Measurements from ENCODE around the gene QTRT2. TPM values are rescaled to one million over a fixed set of nuclear protein-coding genes. Genes with fewer than 3 reads are reported as not detected.

QTRT2 gene
- total and polyA plus RNA-seq, 2 of the 8 experiments (the other 6 are each of a cell fraction or from before 2014, with no cell fraction given): 13.3 to 54.5 TPM

- Histone ChIP-seq H2AFZ (ENCODE audit: low read length) (no peak overlapping the region), H3K23me2 (ENCODE audit: low read depth, low read length) (no peaks in the 10 kb centered on the region), H3K36me3 (ENCODE audit: control insufficient read depth in 2 of 4, insufficient read depth in 4 of 4, low read length in 3 of 4) (no peaks in the 10 kb centered on the region), H3K18ac (ENCODE audit: extremely low read depth, low read length) (no peak overlapping the region), H3K79me2 (ENCODE audit: control insufficient read depth in 1 of 2, insufficient read depth in 2 of 2, low read length in 2 of 2) (no peaks in the 10 kb centered on the region), H3K4me2 (ENCODE audit: insufficient read depth in 1 of 2, low read depth in 2 of 2, low read length in 2 of 2) (no peak overlapping the region), H3K14ac (ENCODE audit: insufficient read length) (no peak overlapping the region), H3K56ac (replicated peaks; ENCODE audit: insufficient read length, low read depth, low read length) (no peak overlapping the region), H2BK20ac (ENCODE audit: low read length) (no peak overlapping the region), H2BK120ac (replicated peaks; ENCODE audit: low read depth, low read length) (no peak overlapping the region), H4K91ac (replicated peaks; ENCODE audit: insufficient read length, low read length) (no peak overlapping the region), H3K9me3 (ENCODE audit: insufficient read depth in 2 of 2, low read depth in 1 of 2, low read length in 1 of 2) (no peaks in the 10 kb centered on the region), H2BK12ac (ENCODE audit: low read depth, low read length) (no peak overlapping the region), H3K9ac (replicated peaks in 1 of 4; ENCODE audit: extremely low read depth in 1 of 4, low read depth in 3 of 4, low read length in 3 of 4) (no peak overlapping the region), H3K4ac (replicated peaks; ENCODE audit: insufficient read length, low read depth, low read length) (no peak overlapping the region), H2AK5ac (ENCODE audit: low read depth, low read length) (no peak overlapping the region), H3K4me3 (ENCODE audit: extremely low read depth in 1 of 4, insufficient read depth in 2 of 4, low read depth in 3 of 4, low read length in 4 of 4) (no peak overlapping the region), H4K20me1 (replicated peaks in 1 of 2; ENCODE audit: control insufficient read depth in 1 of 2, insufficient read depth in 2 of 2, low read length in 2 of 2) (no peaks in the 10 kb centered on the region), H3K23ac (ENCODE audit: insufficient read length) (no peak overlapping the region), H3K4me1 (replicated peaks in 1 of 4; ENCODE audit: control insufficient read depth in 3 of 4, insufficient read depth in 4 of 4, low read length in 3 of 4) (no peaks in the 10 kb centered on the region), H3K27me3 (replicated peaks in 1 of 4; ENCODE audit: control insufficient read depth in 3 of 4, extremely low read depth in 1 of 4, insufficient read depth in 3 of 4, low read length in 3 of 4) (no peaks in the 10 kb centered on the region), H2BK15ac (ENCODE audit: low read length) (no peak overlapping the region), H4K8ac (ENCODE audit: extremely low read depth, insufficient read depth, low read length) (no peak overlapping the region), H3K79me1 (ENCODE audit: low read depth, low read length) (no peaks in the 10 kb centered on the region), H4K5ac (ENCODE audit: insufficient read length, low read depth, low read length) (no peak overlapping the region), H2BK5ac (ENCODE audit: low read depth, low read length) (no peak overlapping the region), H3K27ac (ENCODE audit: low read depth, low read length) (no peak overlapping the region)
- WGBS, 2 experiments (ENCODE audit: extremely low coverage in 1 of 2, insufficient coverage in 1 of 2, insufficient read length in 1 of 2, insufficient replicate concordance in 2 of 2, low coverage in 1 of 2, low lambda C conversion rate in 2 of 2, missing lambda C conversion rate in 1 of 2): 86% methylated on average over 2 of the region's 2 CpGs; no CpG with 5 or more reads in 1 of the 2 experiments
- CTCF ChIA-PET (ENCODE audit: partially characterized antibody): interaction anchor here (0.6 to 1.3 kb wide), 2 partner anchors 98 to 167 kb away, joined by 3 read pairs; no protein-coding TSS in a partner anchor
- no peak for TF ChIP-seq BACH1 (IDR thresholded peaks at IDR 0.05; ENCODE audit: low read length)
- no peak for TF ChIP-seq SIRT6 (IDR thresholded peaks at IDR 0.05; ENCODE audit: low read length)
- TF ChIP-seq KDM1A (IDR thresholded peaks at IDR 0.05; ENCODE audit: borderline replicate concordance, low read length): no peak
- TF ChIP-seq ASH2L (IDR thresholded peaks at IDR 0.05; ENCODE audit: low read length): no peak
- no peak for TF ChIP-seq GABPA (IDR thresholded peaks at IDR 0.05; ENCODE audit: borderline replicate concordance, insufficient read depth, low read length)
- no peak for TF ChIP-seq POLR2A (IDR thresholded peaks at IDR 0.05; ENCODE audit: control extremely low read depth in 1 of 2, low read depth in 2 of 2, low read length in 2 of 2)
- TF ChIP-seq CTBP2 (IDR thresholded peaks at IDR 0.05; ENCODE audit: borderline replicate concordance, insufficient read depth, insufficient read length, low read length): no peak
- TF ChIP-seq BRCA1 (IDR thresholded peaks at IDR 0.05; ENCODE audit: low read depth, low read length): no peak
- no peak for DNase-seq (ENCODE audit: low read depth in 1 of 2, low spot score in 2 of 2)
- POLR2A ChIA-PET (ENCODE audit: partially characterized antibody): no interaction called here
- FAIRE-seq: no peak
Measured at GRCh38 chr3:114011059-114011797, 45.3 kb upstream of the QTRT2 start.

All from H1 (cell line).